Memory B cell (primary cell): ENCODE data around the gene USP24.

Experiments used
- ATAC-seq: fragments of 150-1000 bp; cut with Tn5 transposase; 2 replicates; pipeline ENCODE4 v1.10.0; 2021; ENCODE audit warnings: low read depth, mild to moderate bottlenecking, moderate library complexity
- DNase-seq, 2 donors: peaks; one replicate each; pipeline ENCODE4 v3.0.0; 2022; ENCODE audit warnings: low spot score in 2 of 2
- H3K27ac Mint-ChIP-seq: one replicate; pipeline ENCODE4 v1.8.0; 2022; ENCODE audit warnings: mild to moderate bottlenecking, moderate library complexity, mixed read lengths
- H3K27me3 Mint-ChIP-seq: one replicate; pipeline ENCODE4 v1.8.0; 2022; ENCODE audit warnings: mixed read lengths
- H3K36me3 Mint-ChIP-seq: one replicate; pipeline ENCODE4 v1.8.0; 2022; ENCODE audit warnings: mild to moderate bottlenecking, mixed read lengths
- H3K4me1 Mint-ChIP-seq: one replicate; pipeline ENCODE4 v1.8.0; 2022; ENCODE audit warnings: mixed read lengths
- H3K4me3 Mint-ChIP-seq: one replicate; pipeline ENCODE4 v1.8.0; 2022; ENCODE audit warnings: mild to moderate bottlenecking, moderate library complexity, mixed read lengths
- H3K9me3 Mint-ChIP-seq: one replicate; pipeline ENCODE4 v1.8.0; 2022; ENCODE audit warnings: mixed read lengths

Gene USP24

GRCh38 chr1:55079651-55080050, 135.5 kb downstream of the USP24 start:
- Mint-ChIP-seq H3K9me3 (no peaks in the 10 kb centered on the region), H3K4me1 (no peaks in the 10 kb centered on the region), H3K36me3 (peaks cover 40% of the 10 kb centered on the region), H3K27ac (no peak overlapping the region), H3K27me3 (no peaks in the 10 kb centered on the region), H3K4me3 (no peak overlapping the region)
- no peak for ATAC-seq
- DNase-seq: no peak

GRCh38 chr1:55078470-55078869, 136.7 kb downstream of the USP24 start:
- peaks cover 38% of the 10 kb centered on the region for H3K36me3 Mint-ChIP-seq
- H3K9me3 Mint-ChIP-seq: no peaks in the 10 kb centered on the region
- DNase-seq (no peak), ATAC-seq (no peak)
- no peak overlapping the region for H3K27ac Mint-ChIP-seq
- no peak overlapping the region for H3K4me3 Mint-ChIP-seq
- H3K27me3 Mint-ChIP-seq: no peaks in the 10 kb centered on the region
- H3K4me1 Mint-ChIP-seq: no peaks in the 10 kb centered on the region

DNA sequence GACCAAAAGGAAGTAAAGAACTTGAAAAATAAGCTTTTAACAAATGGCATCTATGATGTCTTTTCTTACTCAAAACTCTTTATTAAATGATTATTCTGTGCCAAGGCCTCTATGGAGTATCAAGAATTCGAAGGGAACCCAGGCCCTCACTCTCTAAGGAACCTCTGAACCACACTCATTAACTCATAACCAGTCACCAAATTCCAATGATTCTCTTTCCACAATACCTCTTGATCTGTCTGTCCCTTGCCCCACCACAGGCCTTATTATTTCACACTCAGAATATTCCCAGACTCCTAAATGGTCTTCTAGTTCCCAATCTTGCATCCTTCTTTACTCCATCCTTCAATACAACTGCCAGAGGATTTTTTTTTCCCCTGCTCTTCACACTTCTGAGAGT, 138.8 kb downstream of the USP24 start:
- no peak overlapping the region for H3K4me3 Mint-ChIP-seq
- no peaks in the 10 kb centered on the region for H3K27me3 Mint-ChIP-seq
- H3K4me1 Mint-ChIP-seq: no peaks in the 10 kb centered on the region
- ATAC-seq (no peak), DNase-seq (no peak)
- H3K9me3 Mint-ChIP-seq: no peaks in the 10 kb centered on the region
- H3K27ac Mint-ChIP-seq: no peak overlapping the region
- peaks cover 46% of the 10 kb centered on the region for H3K36me3 Mint-ChIP-seq

GRCh38 chr1:55074455-55074854, 140.7 kb downstream of the USP24 start:
- Mint-ChIP-seq H3K27me3 (no peaks in the 10 kb centered on the region), H3K27ac (no peak overlapping the region), H3K4me1 (no peaks in the 10 kb centered on the region), H3K9me3 (no peaks in the 10 kb centered on the region), H3K4me3 (no peak overlapping the region), H3K36me3 (peaks cover 57% of the 10 kb centered on the region)
- ATAC-seq (no peak), DNase-seq (no peak)

GRCh38 chr1:55073187-55073916, 141.8 kb downstream of the USP24 start:
- Mint-ChIP-seq H3K27me3 (no peaks in the 10 kb centered on the region), H3K36me3 (peaks cover 61% of the 10 kb centered on the region), H3K9me3 (no peaks in the 10 kb centered on the region), H3K4me3 (no peak overlapping the region), H3K4me1 (no peaks in the 10 kb centered on the region), H3K27ac (peak overlapping the region; percentile 18)
- ATAC-seq (no peak), DNase-seq (no peak)

DNA sequence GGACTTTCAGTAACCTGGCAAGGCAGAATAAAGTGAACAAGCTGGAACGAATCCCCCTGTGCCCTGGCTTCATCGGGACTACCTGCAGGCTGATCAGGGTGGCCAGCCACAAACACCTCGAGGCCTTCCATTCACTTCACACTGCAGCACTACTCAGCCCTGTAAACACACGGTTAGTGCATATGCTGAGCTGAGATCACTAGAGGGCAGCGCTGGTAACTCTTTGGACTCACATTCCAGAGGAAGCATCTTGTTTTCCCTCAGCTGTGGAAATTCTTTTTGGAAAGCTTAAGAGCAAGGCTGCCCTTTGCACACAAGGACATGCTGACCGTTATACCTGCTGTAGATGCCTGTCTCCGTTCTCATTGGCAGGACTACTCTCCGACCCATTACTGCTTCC, 143.7 kb downstream of the USP24 start:
- no peak for ATAC-seq
- H3K36me3 Mint-ChIP-seq: peaks cover 60% of the 10 kb centered on the region
- no peaks in the 10 kb centered on the region for H3K9me3 Mint-ChIP-seq
- no peak for DNase-seq
- H3K27me3 Mint-ChIP-seq: no peaks in the 10 kb centered on the region
- H3K4me3 Mint-ChIP-seq: no peak overlapping the region
- no peak overlapping the region for H3K27ac Mint-ChIP-seq
- no peaks in the 10 kb centered on the region for H3K4me1 Mint-ChIP-seq

GRCh38 chr1:55070293-55071164, 144.6 kb downstream of the USP24 start:
- Mint-ChIP-seq H3K27ac (peak overlapping the region; percentile 3), H3K4me3 (no peak overlapping the region), H3K9me3 (no peaks in the 10 kb centered on the region), H3K4me1 (no peaks in the 10 kb centered on the region), H3K36me3 (peaks cover 58% of the 10 kb centered on the region), H3K27me3 (no peaks in the 10 kb centered on the region)
- no peak for DNase-seq
- ATAC-seq: no peak

- Mint-ChIP-seq H3K4me3 (no peak overlapping the region), H3K27ac (peak overlapping the region; percentile 72), H3K27me3 (no peaks in the 10 kb centered on the region), H3K36me3 (peaks cover 51% of the 10 kb centered on the region), H3K4me1 (peaks cover 4% of the 10 kb centered on the region), H3K9me3 (no peaks in the 10 kb centered on the region)
- DNase-seq (no peak), ATAC-seq (no peak)
Measured at GRCh38 chr1:55069280-55069679, 145.9 kb downstream of the USP24 start.

DNA sequence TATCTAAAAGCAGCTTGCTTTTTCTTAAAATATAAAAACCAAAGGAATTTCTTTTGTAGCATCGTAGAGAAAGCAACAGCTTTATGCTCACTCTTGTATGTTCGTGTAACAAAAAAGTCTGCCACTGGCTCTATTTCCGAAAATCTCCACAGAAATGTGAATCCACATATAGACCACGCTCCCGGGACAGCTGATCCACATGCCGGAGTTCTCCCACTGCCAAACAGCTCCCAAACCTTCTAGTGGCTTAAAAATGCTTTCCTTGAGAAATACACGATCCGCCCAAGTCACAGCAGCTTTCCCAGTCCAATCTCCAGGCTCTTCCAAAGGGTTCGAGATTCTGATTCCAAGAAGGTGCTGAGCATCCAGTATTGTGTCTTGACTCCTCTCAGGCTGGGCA, 146.5 kb downstream of the USP24 start:
- Mint-ChIP-seq H3K9me3 (no peaks in the 10 kb centered on the region), H3K27me3 (no peaks in the 10 kb centered on the region), H3K4me1 (peaks cover 4% of the 10 kb centered on the region), H3K27ac (peak overlapping the region; percentile 72), H3K36me3 (peaks cover 50% of the 10 kb centered on the region), H3K4me3 (no peak overlapping the region)
- DNase-seq (no peak), ATAC-seq (no peak)

DNA sequence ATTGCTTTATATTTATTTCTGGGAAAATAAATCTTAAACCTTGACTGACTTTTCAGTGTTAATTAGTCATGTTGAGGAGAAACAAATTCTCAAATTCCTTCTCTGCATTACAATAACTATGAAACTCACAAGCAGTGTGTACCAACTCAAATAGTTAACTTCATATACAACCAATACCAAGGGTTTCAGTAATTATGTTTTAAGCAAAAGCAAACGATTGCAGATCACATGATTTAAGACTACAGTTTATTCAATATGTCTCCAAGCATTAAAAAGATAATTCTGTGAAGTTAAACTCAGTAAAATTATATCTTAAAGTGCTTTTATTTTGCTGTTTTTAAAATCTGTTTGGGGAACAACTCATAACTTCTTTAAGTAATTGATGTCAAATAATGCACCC, 147.2 kb downstream of the USP24 start:
- ATAC-seq (no peak), DNase-seq (no peak)
- H3K36me3 Mint-ChIP-seq: peaks cover 44% of the 10 kb centered on the region
- no peaks in the 10 kb centered on the region for H3K9me3 Mint-ChIP-seq
- H3K27ac Mint-ChIP-seq: no peak overlapping the region
- H3K27me3 Mint-ChIP-seq: no peaks in the 10 kb centered on the region
- no peak overlapping the region for H3K4me3 Mint-ChIP-seq
- H3K4me1 Mint-ChIP-seq: peaks cover 4% of the 10 kb centered on the region

- Mint-ChIP-seq H3K4me1 (peaks cover 4% of the 10 kb centered on the region), H3K27ac (peak overlapping the region; percentile 39), H3K27me3 (no peaks in the 10 kb centered on the region), H3K36me3 (peaks cover 39% of the 10 kb centered on the region), H3K9me3 (no peaks in the 10 kb centered on the region), H3K4me3 (no peak overlapping the region)
- no peak for DNase-seq
- no peak for ATAC-seq
Measured at GRCh38 chr1:55067022-55067778, 148.0 kb downstream of the USP24 start.

GRCh38 chr1:55065648-55066047, 149.5 kb downstream of the USP24 start:
- Mint-ChIP-seq H3K4me3 (no peak overlapping the region), H3K9me3 (no peaks in the 10 kb centered on the region), H3K27me3 (no peaks in the 10 kb centered on the region), H3K4me1 (peaks cover 4% of the 10 kb centered on the region), H3K27ac (no peak overlapping the region), H3K36me3 (peaks cover 28% of the 10 kb centered on the region)
- no peak for DNase-seq
- ATAC-seq: no peak

GRCh38 chr1:55064861-55065263, 150.3 kb downstream of the USP24 start:
- no peak for ATAC-seq
- Mint-ChIP-seq H3K27me3 (peaks cover 2% of the 10 kb centered on the region), H3K9me3 (no peaks in the 10 kb centered on the region), H3K36me3 (peaks cover 20% of the 10 kb centered on the region), H3K4me3 (no peak overlapping the region), H3K27ac (no peak overlapping the region), H3K4me1 (peaks cover 4% of the 10 kb centered on the region)
- DNase-seq: no peak

GRCh38 chr1:55064071-55064581, 151.0 kb downstream of the USP24 start:
- Mint-ChIP-seq H3K9me3 (no peaks in the 10 kb centered on the region), H3K4me1 (peaks cover 4% of the 10 kb centered on the region), H3K27me3 (peaks cover 2% of the 10 kb centered on the region), H3K4me3 (no peak overlapping the region), H3K27ac (no peak overlapping the region), H3K36me3 (peaks cover 15% of the 10 kb centered on the region)
- ATAC-seq (peak; percentile 66), DNase-seq (no peak)
